ENCODE measurements around the gene KIF19. TPM values are rescaled to one million over a fixed set of nuclear protein-coding genes. Genes with fewer than 3 reads are reported as not detected.

KIF19 gene
- total and polyA plus RNA-seq, 4 donors, result 4.4 to 5.1 TPM; not detected in 2

DNA sequence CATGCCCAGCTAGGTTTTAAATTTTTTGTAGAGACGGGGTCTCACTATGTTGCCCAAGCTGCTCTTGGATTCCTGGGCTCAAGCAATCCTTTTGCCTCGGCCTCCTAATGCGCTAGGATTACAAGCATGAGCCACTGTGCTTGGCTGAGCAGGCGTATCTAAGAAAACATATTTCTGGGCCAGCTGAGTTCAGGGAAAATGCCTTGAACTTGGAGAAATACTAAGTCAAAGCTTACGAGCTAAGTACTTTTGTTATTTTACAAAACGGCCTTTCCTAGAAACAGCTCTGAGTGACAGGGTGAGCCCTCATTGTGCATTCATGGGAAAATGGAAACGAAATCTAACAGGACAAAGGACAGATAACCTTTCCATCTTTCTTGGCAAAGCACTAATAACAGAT is 27.2 kb upstream of the KIF19 start:
- Histone ChIP-seq H3K9me3 (ENCODE audit: control insufficient read depth, low read length) (no peaks in the 10 kb centered on the region), H3K27me3 (ENCODE audit: control insufficient read depth in 1 of 2, insufficient read depth in 2 of 2, low read length in 1 of 2) (no peaks in the 10 kb centered on the region), H3K27ac (ENCODE audit: low read depth in 1 of 2, low read length in 2 of 2) (no peak overlapping the region), H3K36me3 (ENCODE audit: control insufficient read depth in 1 of 2, insufficient read depth in 2 of 2, low read length in 1 of 2) (no peaks in the 10 kb centered on the region), H3K4me1 (ENCODE audit: control insufficient read depth in 1 of 2, insufficient read depth in 2 of 2, low read length in 2 of 2) (no peaks in the 10 kb centered on the region), H3K4me3 (ENCODE audit: low read length in 2 of 2) (no peak overlapping the region)
- intact Hi-C loops (cut with DNase I), result no loop called here
- 12 to 19% methylated on average over 7 of the region's 7 CpGs for WGBS, 2 donors
- ATAC-seq (ENCODE audit: low FRiP score) (no peak), DNase-seq (no peak)

DNA sequence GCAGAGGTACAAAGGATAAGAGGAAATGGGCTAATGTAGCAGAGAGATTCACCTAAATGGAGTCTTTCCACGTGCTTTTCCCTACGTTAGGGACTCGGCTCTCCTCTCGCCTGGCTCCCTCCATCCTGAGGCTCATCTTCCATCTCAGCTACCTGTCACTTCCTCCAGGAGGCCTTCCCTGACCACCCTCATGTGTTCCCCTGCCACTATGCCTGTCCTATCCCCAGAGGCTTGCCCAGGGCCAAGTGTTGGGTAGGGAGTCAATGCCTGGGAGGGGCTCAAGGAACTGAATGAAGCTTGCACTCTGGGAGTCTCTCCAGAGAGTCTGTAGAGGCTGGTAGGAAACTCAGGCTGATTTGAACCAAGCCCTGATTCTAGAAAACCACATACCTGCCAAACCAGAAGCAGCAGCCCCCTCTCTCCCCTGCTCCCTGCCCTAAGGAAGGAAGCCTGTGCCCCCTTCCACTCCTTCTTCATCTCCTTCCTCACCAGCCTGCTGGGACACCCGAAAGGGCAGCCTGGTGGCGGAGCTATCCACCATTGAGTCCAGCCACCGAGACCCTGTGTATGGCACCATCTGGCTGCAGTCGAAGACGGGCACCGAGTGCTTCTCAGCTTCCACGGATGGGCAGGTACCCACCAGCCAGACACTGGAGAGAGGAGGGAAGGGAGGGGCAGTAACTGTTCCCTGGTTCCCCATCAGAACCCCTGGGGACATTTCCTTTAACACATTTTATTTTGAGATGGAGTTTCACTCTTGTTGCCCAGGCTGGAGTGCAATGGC is 26.6 kb upstream of the KIF19 start:
- intact Hi-C loops (cut with DNase I), result no loop called here
- Histone ChIP-seq H3K27ac (ENCODE audit: low read depth in 1 of 2, low read length in 2 of 2) (no peak overlapping the region), H3K36me3 (ENCODE audit: control insufficient read depth in 1 of 2, insufficient read depth in 2 of 2, low read length in 1 of 2) (no peaks in the 10 kb centered on the region), H3K9me3 (ENCODE audit: control insufficient read depth, low read length) (no peaks in the 10 kb centered on the region), H3K4me3 (ENCODE audit: low read length in 2 of 2) (no peak overlapping the region), H3K27me3 (ENCODE audit: control insufficient read depth in 1 of 2, insufficient read depth in 2 of 2, low read length in 1 of 2) (no peaks in the 10 kb centered on the region), H3K4me1 (ENCODE audit: control insufficient read depth in 1 of 2, insufficient read depth in 2 of 2, low read length in 2 of 2) (no peaks in the 10 kb centered on the region)
- ATAC-seq (ENCODE audit: low FRiP score), result no peak
- no peak for DNase-seq
- 76 to 77% methylated on average over 11 of the region's 11 CpGs for WGBS, 2 donors

DNA sequence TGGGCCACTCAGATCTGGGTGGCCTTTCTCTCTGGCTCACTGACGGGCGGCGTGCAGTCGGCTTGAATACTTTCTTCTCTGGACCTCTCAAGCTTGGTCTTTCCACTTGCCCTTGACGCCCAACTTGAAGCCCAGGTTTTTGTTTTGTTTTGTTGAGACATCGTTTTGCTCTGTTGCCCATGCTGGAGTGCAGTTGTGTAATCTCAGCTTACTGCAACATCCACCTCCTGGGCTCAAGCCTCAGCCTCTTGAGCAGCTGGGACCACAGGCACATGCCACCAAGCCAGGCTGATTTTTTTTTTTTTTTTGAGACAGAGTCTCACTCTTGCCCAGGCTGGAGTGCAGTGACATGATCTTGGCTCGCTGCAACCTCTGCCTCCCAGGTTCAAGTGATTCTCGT is 22.7 kb upstream of the KIF19 start:
- intact Hi-C loops (cut with DNase I), result no loop called here
- Histone ChIP-seq H3K9me3 (ENCODE audit: control insufficient read depth, low read length) (no peaks in the 10 kb centered on the region), H3K4me3 (ENCODE audit: low read length in 2 of 2) (no peak overlapping the region), H3K27me3 (ENCODE audit: control insufficient read depth in 1 of 2, insufficient read depth in 2 of 2, low read length in 1 of 2) (peaks cover 0 to 1% of the 10 kb centered on the region in 2 donors), H3K4me1 (ENCODE audit: control insufficient read depth in 1 of 2, insufficient read depth in 2 of 2, low read length in 2 of 2) (no peaks in the 10 kb centered on the region), H3K36me3 (ENCODE audit: control insufficient read depth in 1 of 2, insufficient read depth in 2 of 2, low read length in 1 of 2) (no peaks in the 10 kb centered on the region), H3K27ac (ENCODE audit: low read depth in 1 of 2, low read length in 2 of 2) (no peak overlapping the region)
- ATAC-seq (ENCODE audit: low FRiP score), result no peak
- DNase-seq, result no peak
- WGBS, 2 donors, result 89 to 93% methylated on average over 8 of the region's 8 CpGs

DNA sequence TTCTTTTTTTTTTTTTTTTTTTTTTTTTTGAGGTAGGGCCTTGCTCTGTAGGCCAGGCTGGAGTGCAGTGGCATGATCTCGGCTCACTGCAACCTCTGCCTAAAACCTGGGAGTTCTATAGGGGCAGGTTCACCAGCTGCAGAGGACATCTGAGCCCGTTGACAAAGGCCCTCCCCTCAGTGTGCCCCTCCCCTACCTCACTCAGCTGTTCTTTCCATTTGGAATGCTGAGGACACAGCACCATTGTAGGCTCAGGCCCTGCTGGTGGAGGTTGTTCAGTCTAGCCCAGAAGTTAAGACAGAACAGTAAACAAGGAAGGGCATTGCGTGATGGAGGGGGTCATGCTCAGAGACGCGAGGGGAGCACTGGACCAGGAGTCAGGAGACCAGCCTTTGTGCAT is 21.8 kb upstream of the KIF19 start:
- DNase-seq, result no peak
- no peaks in the 10 kb centered on the region for H3K4me1 ChIP-seq (ENCODE audit: control insufficient read depth in 1 of 2, insufficient read depth in 2 of 2, low read length in 2 of 2)
- WGBS, 2 donors, result 68 to 70% methylated on average over 5 of the region's 5 CpGs
- intact Hi-C loops (cut with DNase I), result no loop called here
- ATAC-seq (ENCODE audit: low FRiP score), result no peak
- H3K36me3 ChIP-seq (ENCODE audit: control insufficient read depth in 1 of 2, insufficient read depth in 2 of 2, low read length in 1 of 2), result no peaks in the 10 kb centered on the region
- H3K27me3 ChIP-seq (ENCODE audit: control insufficient read depth in 1 of 2, insufficient read depth in 2 of 2, low read length in 1 of 2), result peaks cover 0 to 1% of the 10 kb centered on the region in 2 donors
- no peaks in the 10 kb centered on the region for H3K9me3 ChIP-seq (ENCODE audit: control insufficient read depth, low read length)
- no peak overlapping the region for H3K4me3 ChIP-seq (ENCODE audit: low read length in 2 of 2)
- no peak overlapping the region for H3K27ac ChIP-seq (ENCODE audit: low read depth in 1 of 2, low read length in 2 of 2)

DNA sequence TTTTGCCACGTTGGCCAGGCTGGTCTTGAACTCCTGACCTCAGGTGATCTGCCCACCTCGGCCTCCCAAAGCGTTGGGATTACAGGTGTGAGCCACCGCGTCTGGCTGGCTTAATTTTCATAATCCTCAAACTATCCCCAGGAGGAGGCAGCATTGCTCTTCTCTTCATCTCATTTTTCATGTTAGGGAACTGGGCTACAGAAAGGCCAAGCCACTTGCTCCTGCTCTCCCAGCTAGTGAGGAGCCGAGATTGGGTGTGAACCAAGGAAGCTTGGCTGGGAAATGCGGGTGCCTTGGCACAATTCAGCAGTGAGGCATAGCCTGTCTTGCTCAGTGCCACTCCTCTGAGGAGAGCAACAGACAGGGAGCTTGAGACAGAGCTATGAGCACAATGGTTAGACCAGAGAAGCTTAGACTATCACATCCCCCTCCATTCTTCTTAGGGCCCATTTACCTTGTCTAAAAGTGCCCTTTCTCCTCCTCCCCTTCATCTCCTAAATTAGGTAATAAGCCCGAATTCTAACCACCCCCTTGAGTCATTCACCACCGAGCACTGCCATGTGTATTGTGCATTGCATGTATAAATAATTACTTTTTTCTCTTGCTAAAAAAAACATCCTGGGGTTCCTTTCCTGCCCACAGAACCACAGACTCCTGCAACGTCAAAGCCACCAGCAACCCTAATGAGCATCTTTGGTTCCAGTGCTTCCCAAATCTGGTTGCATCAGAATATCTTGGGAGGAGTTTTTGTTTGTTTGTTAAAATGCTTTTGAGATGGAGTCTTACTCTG is 20.0 kb upstream of the KIF19 start:
- WGBS, 2 donors, result 64 to 66% methylated on average over 10 of the region's 10 CpGs
- DNase-seq, result no peak
- intact Hi-C loops (cut with DNase I), result no loop called here
- Histone ChIP-seq H3K27me3 (ENCODE audit: control insufficient read depth in 1 of 2, insufficient read depth in 2 of 2, low read length in 1 of 2) (peaks cover 0 to 1% of the 10 kb centered on the region in 2 donors), H3K36me3 (ENCODE audit: control insufficient read depth in 1 of 2, insufficient read depth in 2 of 2, low read length in 1 of 2) (no peaks in the 10 kb centered on the region), H3K4me3 (ENCODE audit: low read length in 2 of 2) (no peak overlapping the region), H3K9me3 (ENCODE audit: control insufficient read depth, low read length) (no peaks in the 10 kb centered on the region), H3K4me1 (ENCODE audit: control insufficient read depth in 1 of 2, insufficient read depth in 2 of 2, low read length in 2 of 2) (no peaks in the 10 kb centered on the region), H3K27ac (ENCODE audit: low read depth in 1 of 2, low read length in 2 of 2) (no peak overlapping the region)
- ATAC-seq (ENCODE audit: low FRiP score), result no peak

DNA sequence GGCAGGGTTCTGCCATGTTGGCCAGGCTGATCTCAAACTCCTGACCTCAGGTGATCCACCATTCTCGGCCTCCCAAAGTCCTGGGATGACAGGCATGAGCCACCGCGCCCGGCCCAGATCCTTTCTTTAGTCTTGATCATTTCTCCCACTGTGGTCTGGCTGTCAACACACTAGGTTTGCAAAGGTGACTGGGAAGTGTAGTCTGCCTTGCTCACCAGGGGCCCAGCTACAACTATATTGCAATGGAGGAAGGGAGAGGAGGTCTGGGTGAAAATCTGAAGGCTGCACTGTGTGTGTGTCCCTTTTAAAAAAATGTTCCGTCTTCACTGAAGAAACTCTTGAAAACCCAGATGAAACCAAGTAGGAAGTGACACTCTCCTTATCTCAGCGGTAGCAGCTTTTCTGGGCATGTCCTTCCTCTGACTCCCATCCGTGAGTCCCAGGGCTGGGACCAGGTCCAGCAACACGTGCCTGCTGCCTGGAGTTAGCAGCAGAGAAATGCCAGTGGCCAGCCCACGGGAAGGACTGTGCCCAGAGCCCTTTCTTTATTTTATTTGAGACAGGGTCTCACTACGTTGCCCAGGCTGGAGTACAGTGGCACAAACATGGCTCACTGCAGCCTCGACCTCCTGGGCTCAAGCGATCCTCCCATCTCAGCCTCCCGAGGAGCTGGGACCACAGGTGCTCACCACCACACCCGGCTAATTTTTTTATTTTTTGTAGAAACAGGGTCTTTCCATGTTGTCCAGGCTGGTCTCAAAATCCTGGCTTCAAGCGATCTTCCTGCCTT is 17.8 kb upstream of the KIF19 start:
- intact Hi-C loops (cut with DNase I), result no loop called here
- no peak for ATAC-seq (ENCODE audit: low FRiP score)
- Histone ChIP-seq H3K4me3 (ENCODE audit: low read length in 2 of 2) (no peak overlapping the region), H3K9me3 (ENCODE audit: control insufficient read depth, low read length) (no peaks in the 10 kb centered on the region), H3K36me3 (ENCODE audit: control insufficient read depth in 1 of 2, insufficient read depth in 2 of 2, low read length in 1 of 2) (no peaks in the 10 kb centered on the region), H3K27ac (ENCODE audit: low read depth in 1 of 2, low read length in 2 of 2) (no peak overlapping the region), H3K27me3 (ENCODE audit: control insufficient read depth in 1 of 2, insufficient read depth in 2 of 2, low read length in 1 of 2) (peaks cover 0 to 1% of the 10 kb centered on the region in 2 donors), H3K4me1 (ENCODE audit: control insufficient read depth in 1 of 2, insufficient read depth in 2 of 2, low read length in 2 of 2) (no peaks in the 10 kb centered on the region)
- 59 to 65% methylated on average over 15 of the region's 15 CpGs for WGBS, 2 donors
- no peak for DNase-seq

DNA sequence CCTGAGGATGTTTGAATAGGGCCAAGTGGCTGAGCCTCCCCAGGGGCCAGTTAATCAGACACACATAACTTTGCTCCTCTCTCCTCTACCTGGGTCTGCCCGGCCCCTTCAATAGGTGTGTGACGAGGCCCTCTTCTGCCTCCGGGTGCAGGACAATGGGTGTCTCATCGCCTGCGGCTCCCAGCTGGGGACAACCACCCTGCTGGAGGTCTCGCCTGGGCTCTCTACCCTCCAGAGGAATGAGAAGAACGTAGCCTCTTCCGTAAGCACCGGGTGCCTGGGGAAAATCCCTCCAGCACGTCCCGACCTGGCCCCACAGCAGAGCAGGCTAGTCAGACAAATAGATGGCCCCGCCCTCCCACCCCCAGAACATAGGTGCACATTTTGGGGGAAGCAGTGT is 16.1 kb upstream of the KIF19 start:
- H3K9me3 ChIP-seq (ENCODE audit: control insufficient read depth, low read length), result no peaks in the 10 kb centered on the region
- 58 to 65% methylated on average over 12 of the region's 12 CpGs for whole genome bisulfite sequencing, 2 donors
- no peak overlapping the region for H3K4me3 ChIP-seq (ENCODE audit: low read length in 2 of 2)
- no peaks in the 10 kb centered on the region for H3K36me3 ChIP-seq (ENCODE audit: control insufficient read depth in 1 of 2, insufficient read depth in 2 of 2, low read length in 1 of 2)
- H3K4me1 ChIP-seq (ENCODE audit: control insufficient read depth in 1 of 2, insufficient read depth in 2 of 2, low read length in 2 of 2), result no peaks in the 10 kb centered on the region
- ATAC-seq (ENCODE audit: low FRiP score) (no peak), DNase-seq (no peak)
- peaks cover 0 to 1% of the 10 kb centered on the region in 2 donors for H3K27me3 ChIP-seq (ENCODE audit: control insufficient read depth in 1 of 2, insufficient read depth in 2 of 2, low read length in 1 of 2)
- H3K27ac ChIP-seq (ENCODE audit: low read depth in 1 of 2, low read length in 2 of 2), result no peak overlapping the region
- intact Hi-C loops (cut with DNase I), result no loop called here

DNA sequence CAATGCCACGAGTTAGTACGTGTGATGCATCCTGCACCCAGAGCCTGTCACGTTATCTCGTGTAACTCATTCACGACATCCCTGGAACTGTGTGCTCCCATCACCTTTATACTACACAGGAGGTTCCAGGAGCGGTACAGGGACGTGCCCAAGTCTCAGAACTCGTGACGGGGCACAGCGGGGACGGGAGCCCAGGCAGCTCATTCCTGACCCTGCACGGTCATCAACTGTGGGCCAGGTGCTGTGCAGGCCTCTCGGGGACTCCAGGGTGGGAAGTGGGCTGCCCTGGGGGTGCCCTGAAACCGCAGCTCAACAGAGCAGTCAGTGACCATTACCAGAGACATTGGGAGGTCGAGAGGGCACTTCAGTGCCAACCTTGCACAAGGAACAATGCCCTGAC is 11.1 kb upstream of the KIF19 start:
- Histone ChIP-seq H3K9me3 (ENCODE audit: control insufficient read depth, low read length) (no peaks in the 10 kb centered on the region), H3K36me3 (ENCODE audit: control insufficient read depth in 1 of 2, insufficient read depth in 2 of 2, low read length in 1 of 2) (no peaks in the 10 kb centered on the region), H3K27ac (ENCODE audit: low read depth in 1 of 2, low read length in 2 of 2) (no peak overlapping the region), H3K4me1 (ENCODE audit: control insufficient read depth in 1 of 2, insufficient read depth in 2 of 2, low read length in 2 of 2) (no peaks in the 10 kb centered on the region), H3K27me3 (ENCODE audit: control insufficient read depth in 1 of 2, insufficient read depth in 2 of 2, low read length in 1 of 2) (no peaks in the 10 kb centered on the region), H3K4me3 (ENCODE audit: low read length in 2 of 2) (no peak overlapping the region)
- intact Hi-C loops (cut with DNase I), result no loop called here
- ATAC-seq (ENCODE audit: low FRiP score), result no peak
- no peak for DNase-seq
- 87 to 88% methylated on average over 15 of the region's 15 CpGs for WGBS, 2 donors

Measured in aorta (tissue), 5 donors.